ENCODE measurements around the gene DCTN5. TPM values are rescaled to one million over a fixed set of nuclear protein-coding genes. Genes with fewer than 3 reads are reported as not detected.

DCTN5 gene
- total RNA-seq, 1 donor from 2014 or later: 88.9 TPM

DNA sequence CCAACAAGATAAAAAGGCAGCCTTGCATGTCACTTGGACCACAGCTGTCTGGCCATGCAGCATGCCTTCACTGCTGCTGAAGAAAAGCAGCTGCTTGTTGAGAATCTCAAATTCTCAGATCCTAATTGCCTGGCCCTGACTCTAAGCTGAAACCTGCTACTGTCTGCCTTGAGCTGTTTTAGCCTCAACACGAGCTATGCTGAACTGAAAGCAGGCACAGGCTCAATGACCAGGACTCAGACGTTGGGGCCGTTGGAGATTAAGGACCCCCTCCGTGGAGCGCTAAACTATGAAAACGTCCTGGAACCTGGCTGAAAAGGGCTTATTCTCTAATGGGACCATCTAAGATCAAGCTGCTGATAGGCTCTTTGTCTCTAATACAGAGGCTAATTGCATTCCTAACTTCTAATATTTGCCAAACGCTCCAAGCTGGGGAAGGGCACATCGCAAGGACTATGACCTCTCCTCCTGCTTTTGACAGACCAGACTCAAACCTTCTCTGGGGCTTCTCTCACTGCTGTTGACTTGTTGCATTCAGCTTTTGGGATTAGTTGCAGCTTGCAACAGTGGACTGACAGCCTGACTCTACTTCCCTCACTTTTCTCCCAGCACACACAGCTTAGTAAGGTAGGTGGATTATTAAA is 32.8 kb downstream of the DCTN5 start:
- Mint-ChIP-seq H3K36me3 (ENCODE audit: insufficient read depth) (peaks cover 4% of the 10 kb centered on the region), H3K4me1 (ENCODE audit: low read depth) (peaks cover 4% of the 10 kb centered on the region), H3K9me3 (ENCODE audit: low read depth) (no peaks in the 10 kb centered on the region), H3K27ac (no peak overlapping the region), H3K4me3 (ENCODE audit: low read depth) (no peak overlapping the region), H3K27me3 (no peaks in the 10 kb centered on the region)
- TF ChIP-seq, protein P1, sequence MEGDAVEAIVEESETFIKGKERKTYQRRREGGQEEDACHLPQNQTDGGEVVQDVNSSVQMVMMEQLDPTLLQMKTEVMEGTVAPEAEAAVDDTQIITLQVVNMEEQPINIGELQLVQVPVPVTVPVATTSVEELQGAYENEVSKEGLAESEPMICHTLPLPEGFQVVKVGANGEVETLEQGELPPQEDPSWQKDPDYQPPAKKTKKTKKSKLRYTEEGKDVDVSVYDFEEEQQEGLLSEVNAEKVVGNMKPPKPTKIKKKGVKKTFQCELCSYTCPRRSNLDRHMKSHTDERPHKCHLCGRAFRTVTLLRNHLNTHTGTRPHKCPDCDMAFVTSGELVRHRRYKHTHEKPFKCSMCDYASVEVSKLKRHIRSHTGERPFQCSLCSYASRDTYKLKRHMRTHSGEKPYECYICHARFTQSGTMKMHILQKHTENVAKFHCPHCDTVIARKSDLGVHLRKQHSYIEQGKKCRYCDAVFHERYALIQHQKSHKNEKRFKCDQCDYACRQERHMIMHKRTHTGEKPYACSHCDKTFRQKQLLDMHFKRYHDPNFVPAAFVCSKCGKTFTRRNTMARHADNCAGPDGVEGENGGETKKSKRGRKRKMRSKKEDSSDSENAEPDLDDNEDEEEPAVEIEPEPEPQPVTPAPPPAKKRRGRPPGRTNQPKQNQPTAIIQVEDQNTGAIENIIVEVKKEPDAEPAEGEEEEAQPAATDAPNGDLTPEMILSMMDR (IDR thresholded peaks at IDR 0.05; ENCODE audit: unreplicated experiment): no peak
- DNase-seq (ENCODE audit: low spot score, unreplicated experiment): no peak

DNA sequence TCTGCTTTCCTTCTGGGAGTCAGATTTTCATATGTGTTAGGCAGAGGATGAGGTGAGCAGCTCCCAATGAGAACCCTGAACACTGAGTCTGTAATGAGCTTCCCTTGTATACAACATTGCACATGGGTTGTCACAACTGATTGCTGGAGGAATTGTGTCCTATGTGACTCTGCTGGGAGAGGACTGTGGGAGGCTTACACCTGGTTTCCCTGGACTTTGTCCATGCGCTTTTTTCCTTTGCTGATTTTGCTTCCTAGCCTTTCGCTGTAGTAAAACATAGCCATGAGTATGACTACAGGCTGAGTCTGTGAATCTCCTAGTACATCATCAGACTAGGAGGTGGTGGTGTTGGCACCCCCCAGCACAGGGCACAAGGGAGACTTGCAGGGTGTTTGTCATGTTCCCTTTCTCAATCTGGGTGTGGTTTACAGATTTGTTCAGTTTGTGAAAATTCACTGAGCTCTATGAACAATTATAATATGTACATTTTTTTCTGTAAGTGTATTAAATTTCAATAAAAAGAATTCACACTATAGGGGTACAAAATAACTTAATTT is 35.7 kb downstream of the DCTN5 start:
- H3K27me3 Mint-ChIP-seq: no peaks in the 10 kb centered on the region
- TF ChIP-seq, protein P1 (IDR thresholded peaks at IDR 0.05; ENCODE audit: unreplicated experiment): no peak
- H3K4me3 Mint-ChIP-seq (ENCODE audit: low read depth): no peak overlapping the region
- peaks cover 4% of the 10 kb centered on the region for H3K36me3 Mint-ChIP-seq (ENCODE audit: insufficient read depth)
- no peaks in the 10 kb centered on the region for H3K9me3 Mint-ChIP-seq (ENCODE audit: low read depth)
- DNase-seq (ENCODE audit: low spot score, unreplicated experiment): no peak
- peaks cover 17% of the 10 kb centered on the region for H3K4me1 Mint-ChIP-seq (ENCODE audit: low read depth)
- no peak overlapping the region for H3K27ac Mint-ChIP-seq

DNA sequence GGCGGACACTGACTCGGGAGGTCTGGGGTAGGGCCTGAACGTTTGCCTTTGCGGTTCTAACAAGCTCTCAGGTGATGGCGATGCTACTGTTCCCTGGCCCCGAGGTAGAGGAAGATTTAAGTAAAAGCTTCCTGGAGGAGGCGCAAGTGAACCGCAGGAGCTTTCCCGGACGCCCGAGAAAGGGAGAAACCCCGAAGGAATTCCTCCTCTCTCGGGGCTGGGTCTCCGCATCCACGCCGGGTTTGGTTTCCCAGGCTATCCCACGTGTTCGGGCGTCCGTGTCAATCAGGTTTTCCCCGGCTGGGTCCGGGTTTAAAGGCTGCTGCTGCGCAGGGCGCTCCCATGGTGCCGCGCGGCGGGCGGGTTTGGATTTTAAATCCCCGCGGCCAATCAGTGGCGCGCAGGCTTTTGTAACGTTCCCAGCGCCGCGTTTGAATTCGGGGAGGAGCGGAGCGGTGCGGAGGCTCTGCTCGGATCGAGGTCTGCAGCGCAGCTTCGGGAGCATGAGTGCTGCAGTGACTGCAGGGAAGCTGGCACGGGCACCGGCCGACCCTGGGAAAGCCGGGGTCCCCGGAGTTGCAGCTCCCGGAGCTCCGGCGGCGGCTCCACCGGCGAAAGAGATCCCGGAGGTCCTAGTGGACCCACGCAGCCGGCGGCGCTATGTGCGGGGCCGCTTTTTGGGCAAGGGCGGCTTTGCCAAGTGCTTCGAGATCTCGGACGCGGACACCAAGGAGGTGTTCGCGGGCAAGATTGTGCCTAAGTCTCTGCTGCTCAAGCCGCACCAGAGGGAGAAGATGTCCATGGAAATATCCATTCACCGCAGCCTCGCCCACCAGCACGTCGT is 37.4 kb downstream of the DCTN5 start, which contains the start of gene PLK1:
PLK1 (plus strand) TSS at position 460 of the 844 bp plus-strand sequence; CDS start at position 504, 44 bp downstream.
- Mint-ChIP-seq H3K27me3 (no peaks in the 10 kb centered on the region), H3K27ac (peak within 1 kb of the TSS; percentile 81), H3K4me1 (ENCODE audit: low read depth) (peaks cover 17% of the 10 kb centered on the region), H3K36me3 (ENCODE audit: insufficient read depth) (peaks cover 5% of the 10 kb centered on the region), H3K9me3 (ENCODE audit: low read depth) (no peaks in the 10 kb centered on the region), H3K4me3 (ENCODE audit: low read depth) (peak within 1 kb of the TSS; percentile 85)
- peak; percentile 72 for DNase-seq (ENCODE audit: low spot score, unreplicated experiment)
- TF ChIP-seq, protein P1 (IDR thresholded peaks at IDR 0.05; ENCODE audit: unreplicated experiment): peak; percentile 45

DNA sequence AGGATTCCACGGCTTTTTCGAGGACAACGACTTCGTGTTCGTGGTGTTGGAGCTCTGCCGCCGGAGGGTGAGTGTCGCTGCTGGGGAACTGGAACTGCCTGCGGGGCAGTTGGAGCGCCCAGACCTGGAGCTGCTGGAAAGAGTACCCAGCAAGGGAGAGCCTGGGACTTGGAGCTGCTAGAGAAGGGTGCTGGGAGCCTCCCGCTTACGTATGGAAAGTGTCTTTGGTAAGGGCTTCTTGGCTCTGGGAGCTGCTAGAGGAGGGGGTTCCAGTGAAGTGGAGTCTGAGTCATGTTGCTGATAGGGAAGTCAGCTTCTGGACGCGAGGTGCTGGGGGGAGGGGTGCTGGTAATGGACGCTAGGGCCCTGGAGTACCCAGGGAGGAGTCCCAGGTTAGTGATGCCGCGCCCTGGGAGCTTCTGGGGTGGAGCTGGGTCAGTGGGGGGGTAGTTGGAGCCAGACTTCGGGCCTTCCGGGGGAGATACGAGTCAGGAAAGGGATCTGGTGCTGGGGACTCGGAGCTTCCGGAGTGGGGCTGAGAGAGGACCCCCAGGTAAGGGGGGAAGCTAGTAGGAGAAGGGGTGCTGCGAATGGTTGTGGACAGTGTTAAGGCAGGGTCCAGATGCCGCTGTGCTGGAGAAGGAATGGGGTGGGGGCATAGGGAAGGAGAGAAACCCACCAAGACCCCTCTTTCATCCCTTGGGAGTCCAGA is 38.2 kb downstream of the DCTN5 start:
- H3K36me3 Mint-ChIP-seq (ENCODE audit: insufficient read depth): peaks cover 10% of the 10 kb centered on the region
- no peak for DNase-seq (ENCODE audit: low spot score, unreplicated experiment)
- TF ChIP-seq, protein P1 (IDR thresholded peaks at IDR 0.05; ENCODE audit: unreplicated experiment): no peak
- H3K4me3 Mint-ChIP-seq (ENCODE audit: low read depth): peak overlapping the region; percentile 85
- H3K27me3 Mint-ChIP-seq: no peaks in the 10 kb centered on the region
- H3K4me1 Mint-ChIP-seq (ENCODE audit: low read depth): peaks cover 15% of the 10 kb centered on the region
- peak overlapping the region; percentile 78 for H3K27ac Mint-ChIP-seq
- H3K9me3 Mint-ChIP-seq (ENCODE audit: low read depth): no peaks in the 10 kb centered on the region

DNA sequence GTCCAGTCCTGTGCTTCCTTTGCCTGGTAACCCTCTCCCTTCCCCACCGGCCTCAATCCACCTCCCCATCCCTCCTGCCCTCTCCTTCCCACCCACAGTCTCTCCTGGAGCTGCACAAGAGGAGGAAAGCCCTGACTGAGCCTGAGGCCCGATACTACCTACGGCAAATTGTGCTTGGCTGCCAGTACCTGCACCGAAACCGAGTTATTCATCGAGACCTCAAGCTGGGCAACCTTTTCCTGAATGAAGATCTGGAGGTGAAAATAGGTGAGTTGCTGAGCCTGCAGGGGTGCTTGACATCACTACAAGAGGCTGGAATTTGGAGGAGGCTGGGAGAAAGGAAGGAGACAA is 38.7 kb downstream of the DCTN5 start:
- no peaks in the 10 kb centered on the region for H3K9me3 Mint-ChIP-seq (ENCODE audit: low read depth)
- TF ChIP-seq, protein P1 (IDR thresholded peaks at IDR 0.05; ENCODE audit: unreplicated experiment): no peak
- H3K36me3 Mint-ChIP-seq (ENCODE audit: insufficient read depth): peaks cover 10% of the 10 kb centered on the region
- no peak for DNase-seq (ENCODE audit: low spot score, unreplicated experiment)
- H3K4me3 Mint-ChIP-seq (ENCODE audit: low read depth): peak overlapping the region; percentile 85
- no peak overlapping the region for H3K27ac Mint-ChIP-seq
- no peaks in the 10 kb centered on the region for H3K27me3 Mint-ChIP-seq
- H3K4me1 Mint-ChIP-seq (ENCODE audit: low read depth): peaks cover 15% of the 10 kb centered on the region
